ENCODE measurements around the gene RRP1B. TPM values are rescaled to one million over a fixed set of nuclear protein-coding genes. Genes with fewer than 3 reads are reported as not detected.
"Not testable (repeated sequence)": the region's sequence is repeated elsewhere in the genome, so short reads cannot be mapped to it uniquely, and the experiment has no call there.

RRP1B gene
- total and polyA plus RNA-seq, 9 of the 15 experiments (the other 6 are each of a cell fraction or from before 2014, with no cell fraction given): 6.8 to 66.6 (median 41.9) TPM

- no peak for TF ChIP-seq RNF219 (CRISPR knock-in tag; IDR thresholded peaks at IDR 0.05)
- TF ChIP-seq TAF7 (tag; IDR thresholded peaks at IDR 0.05): no peak
- no peak for TF ChIP-seq NR2C1 (IDR thresholded peaks at IDR 0.05)
- TF ChIP-seq NR2C1 (tag; IDR thresholded peaks at IDR 0.05): no peak
- no peak for TF ChIP-seq POLR3G (IDR thresholded peaks at IDR 0.05; ENCODE audit: extremely low read depth, insufficient read length, insufficient replicate concordance)
- no peak for TF ChIP-seq CAMTA2 (CRISPR knock-in tag; conservative IDR thresholded peaks at IDR 0.05)
Observed at GRCh38 chr21:43676391-43676790, 17.0 kb downstream of the RRP1B start (continued).

- Histone ChIP-seq H3K4me3 (no peak overlapping the region), H3K4me2 (ENCODE audit: insufficient read depth, low read length) (no peak overlapping the region), H3K27me3 (ENCODE audit: control insufficient read depth in 2 of 2, insufficient read depth in 2 of 2, low read length in 2 of 2) (no peaks in the 10 kb centered on the region), H3K79me2 (ENCODE audit: control insufficient read depth, insufficient read depth, low read length) (no peaks in the 10 kb centered on the region), H3K9me1 (ENCODE audit: control insufficient read depth, insufficient read depth, low read length) (peaks cover 3% of the 10 kb centered on the region), H3K4me1 (replicated peaks in 1 of 2; ENCODE audit: control insufficient read depth in 2 of 2, insufficient read depth in 2 of 2, low read length in 2 of 2) (no peaks in the 10 kb centered on the region), H3K36me3 (ENCODE audit: control insufficient read depth, insufficient read depth, low read length) (peaks cover 93% of the 10 kb centered on the region), H4K20me1 (replicated peaks; ENCODE audit: control insufficient read depth, insufficient read depth, low read length) (no peaks in the 10 kb centered on the region), H3K9me3 (replicated peaks; ENCODE audit: control insufficient read depth, insufficient read depth, low read depth, low read length) (no peaks in the 10 kb centered on the region), H3K27ac (ENCODE audit: extremely low read depth, low read depth, low read length) (no peak overlapping the region), H2AFZ (ENCODE audit: low read depth, low read length) (no peak overlapping the region), H3K9ac (ENCODE audit: insufficient read depth in 1 of 2, low read depth in 2 of 2, low read length in 2 of 2) (no peak overlapping the region)
- POLR2A ChIA-PET: interaction anchor here (0.8 kb wide), 1 partner anchor 9 kb away, joined by 3 read pairs; no protein-coding TSS in a partner anchor
- TF ChIP-seq SPI1 (IDR thresholded peaks at IDR 0.05; ENCODE audit: borderline replicate concordance, low read depth, low read length): peak; percentile 30; the same call in 1 of the 2 replicates
- no peak for TF ChIP-seq FOSL1 (tag; conservative IDR thresholded peaks at IDR 0.05)
- BruUV-seq (replicated peaks): TSS peak; percentile 16
- ATAC-seq (no peak), FAIRE-seq (no peak), DNase-seq (ENCODE audit: extremely low read depth in 1 of 4, low spot score in 3 of 4) (no peak)
- CTCF ChIA-PET (ENCODE audit: low intra/inter-chr PET ratio): no interaction called here
- in situ Hi-C loops (cut with MboI) (no loop called here), intact Hi-C loops (cut with micrococcal nuclease) (no loop called here)
- 95% methylated on average over 12 of the region's 12 CpGs for WGBS (ENCODE audit: insufficient coverage, low coverage, missing lambda C conversion rate)
Observed at GRCh38 chr21:43679951-43680350, 20.6 kb downstream of the RRP1B start.

- POLR2A ChIA-PET: interaction anchor here (0.6 kb wide), 1 partner anchor 18 kb away, joined by 3 read pairs; no protein-coding TSS in a partner anchor
- CTCF ChIA-PET (ENCODE audit: low intra/inter-chr PET ratio); H3K27ac ChIP-seq (ENCODE audit: extremely low read depth, low read depth, low read length); H3K79me2 ChIP-seq (ENCODE audit: control insufficient read depth, insufficient read depth, low read length); intact Hi-C loops (cut with micrococcal nuclease); H3K4me3 ChIP-seq; ATAC-seq; H3K27me3 ChIP-seq (ENCODE audit: control insufficient read depth in 2 of 2, insufficient read depth in 2 of 2, low read length in 2 of 2); H3K9me1 ChIP-seq (ENCODE audit: control insufficient read depth, insufficient read depth, low read length); H3K4me1 ChIP-seq (replicated peaks in 1 of 2; ENCODE audit: control insufficient read depth in 2 of 2, insufficient read depth in 2 of 2, low read length in 2 of 2); in situ Hi-C loops (cut with MboI); H4K20me1 ChIP-seq (replicated peaks; ENCODE audit: control insufficient read depth, insufficient read depth, low read length); FAIRE-seq; BruUV-seq (replicated peaks); H3K9me3 ChIP-seq (replicated peaks; ENCODE audit: control insufficient read depth, insufficient read depth, low read depth, low read length); H3K9ac ChIP-seq (ENCODE audit: insufficient read depth in 1 of 2, low read depth in 2 of 2, low read length in 2 of 2); H2AFZ ChIP-seq (ENCODE audit: low read depth, low read length); H3K4me2 ChIP-seq (ENCODE audit: insufficient read depth, low read length); DNase-seq (ENCODE audit: extremely low read depth in 1 of 4, low spot score in 3 of 4): not testable (repeated sequence)
- H3K36me3 ChIP-seq (ENCODE audit: control insufficient read depth, insufficient read depth, low read length): peaks cover 93% of the 10 kb centered on the region
- 79% methylated on average over 3 of the region's 6 CpGs for WGBS (ENCODE audit: insufficient coverage, low coverage, missing lambda C conversion rate)
Observed at GRCh38 chr21:43680421-43680820, 21.1 kb downstream of the RRP1B start.

Data from K562 (cell line).